Kidney glomerular epithelial cell (primary cell): ENCODE data around the gene TBC1D16.
"Not testable (repeated sequence)": the region's sequence is repeated elsewhere in the genome, so short reads cannot be mapped to it uniquely, and the experiment has no call there.

Source experiments
- DNase-seq: peaks from one replicate; lab custom pipeline; 2025; lab: John Stamatoyannopoulos, UW

The TBC1D16 gene

DNA sequence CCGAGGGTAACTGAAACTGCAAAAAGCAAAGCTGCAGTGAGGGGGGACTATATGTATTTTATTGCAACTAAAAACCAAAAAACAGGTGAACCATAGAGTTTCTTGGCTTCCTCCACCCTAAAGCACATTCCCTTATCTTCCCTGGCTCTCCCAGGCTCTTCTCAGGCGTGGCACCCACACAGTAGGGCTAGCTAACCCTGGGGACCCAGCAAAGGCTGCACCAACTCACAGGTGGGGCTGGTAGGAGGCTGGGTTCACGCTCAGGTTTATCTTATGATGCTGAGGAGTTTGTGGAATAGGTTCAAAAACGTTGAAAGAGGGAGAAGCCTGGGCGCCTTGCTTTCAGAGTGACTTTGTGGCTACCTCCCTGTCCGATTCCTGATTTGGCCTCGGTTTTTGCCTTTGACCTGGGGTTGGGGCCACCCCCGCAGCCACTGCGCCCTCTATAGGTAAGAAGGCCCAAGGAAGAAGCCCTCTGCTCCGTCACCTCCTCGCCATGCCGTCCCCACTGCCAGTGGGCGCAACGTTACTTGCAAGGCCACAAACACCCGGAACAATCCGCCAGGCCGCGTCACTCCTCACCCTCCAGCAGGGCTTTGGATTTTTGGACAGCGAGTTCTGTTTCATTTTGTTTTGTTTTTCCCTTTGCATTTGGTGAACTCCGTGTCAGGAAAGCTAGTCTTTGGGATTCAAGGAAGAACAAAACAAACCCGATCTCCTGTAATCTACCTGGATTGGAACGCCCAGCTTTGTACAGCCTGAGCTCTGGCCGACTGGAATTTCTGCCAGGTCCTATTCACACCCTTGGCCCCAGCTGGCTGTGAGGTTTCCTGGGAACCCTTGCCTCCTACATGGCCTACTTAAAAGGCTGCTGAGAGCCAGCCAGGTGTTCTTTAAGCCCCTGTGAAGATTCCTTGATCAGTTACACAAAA is 60.8 kb downstream of the TBC1D16 start:
- no peak for DNase-seq

DNA sequence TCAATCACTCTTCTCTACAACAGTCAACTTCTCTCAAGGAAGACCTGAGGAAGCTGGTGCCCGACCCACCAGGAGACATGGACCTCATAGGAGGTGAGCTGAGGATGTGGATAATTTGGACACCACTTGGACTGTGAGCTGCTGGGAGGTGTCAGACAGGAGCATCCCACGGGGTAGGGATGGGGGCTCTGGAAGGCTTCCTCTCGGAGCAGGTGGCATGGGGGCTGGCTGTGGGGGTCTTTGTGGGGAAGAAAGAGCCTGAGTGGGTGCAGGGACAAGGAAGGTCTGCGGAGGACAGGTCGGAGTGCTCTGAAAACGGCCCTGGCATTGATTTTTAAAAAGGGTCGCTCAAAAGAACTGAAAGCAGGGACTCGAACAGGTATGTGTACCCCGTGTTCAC is 64.0 kb downstream of the TBC1D16 start:
- no peak for DNase-seq

DNA sequence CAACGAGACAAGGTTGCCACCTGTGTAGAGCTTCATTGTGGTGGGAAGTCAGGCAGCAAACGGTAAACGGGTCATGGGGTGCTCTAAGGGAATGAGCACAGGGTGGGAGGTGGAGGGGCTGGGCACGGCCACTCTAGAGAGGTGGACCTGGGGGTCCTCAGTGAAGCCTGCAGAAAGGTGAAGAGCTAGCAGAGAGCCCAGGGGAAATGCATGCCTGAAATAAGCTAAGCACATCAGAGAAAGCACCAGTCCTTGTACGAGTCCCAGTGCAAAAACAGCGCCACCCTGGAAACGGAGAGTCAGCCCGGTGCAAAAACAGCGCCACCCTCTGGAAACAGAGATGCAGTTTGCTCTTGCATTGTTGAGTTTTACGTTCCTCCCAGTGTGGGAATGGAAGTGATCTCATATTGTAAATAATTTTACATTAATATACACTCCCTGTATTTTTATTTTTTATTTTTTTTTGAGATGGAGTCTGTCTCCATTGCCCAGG is 65.0 kb downstream of the TBC1D16 start:
- no peak for DNase-seq

DNA sequence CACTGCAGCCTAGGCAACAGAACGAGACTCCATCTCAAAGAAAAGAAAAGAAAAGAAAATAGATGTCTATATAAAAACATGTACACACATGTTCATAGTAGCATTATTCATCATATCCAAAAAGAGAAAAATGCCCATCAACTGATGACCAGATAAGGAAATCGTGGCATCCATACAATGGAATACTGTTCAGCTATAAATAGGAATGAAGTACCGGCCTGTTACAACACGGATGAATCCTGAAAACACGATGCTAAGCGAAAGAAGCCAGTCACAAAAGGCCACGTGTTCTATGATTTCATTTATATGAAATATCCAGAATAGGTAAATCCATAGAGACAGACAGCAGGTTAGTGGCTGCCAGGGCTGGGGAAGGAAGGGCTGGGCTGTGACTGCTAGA is 65.8 kb downstream of the TBC1D16 start:
- DNase-seq, result no peak

DNA sequence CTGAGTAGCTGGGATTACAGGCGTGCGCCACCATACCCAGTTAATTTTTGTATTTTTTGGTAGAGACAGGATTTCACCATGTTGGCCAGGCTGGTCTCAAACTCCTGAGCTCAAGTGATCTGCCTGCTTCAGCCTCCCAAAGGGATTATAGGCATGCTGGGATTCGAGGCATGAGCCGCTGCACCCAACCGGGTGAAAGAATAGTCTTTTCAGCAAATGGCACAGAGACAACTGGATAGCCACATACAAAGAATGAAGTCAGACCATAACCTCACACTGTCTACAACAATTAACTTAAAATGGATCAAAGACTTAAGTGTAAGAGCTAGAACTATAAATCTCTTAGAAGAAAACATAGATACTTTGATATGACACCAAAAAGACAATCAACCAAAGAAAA is 67.6 kb downstream of the TBC1D16 start:
- no peak for DNase-seq

DNA sequence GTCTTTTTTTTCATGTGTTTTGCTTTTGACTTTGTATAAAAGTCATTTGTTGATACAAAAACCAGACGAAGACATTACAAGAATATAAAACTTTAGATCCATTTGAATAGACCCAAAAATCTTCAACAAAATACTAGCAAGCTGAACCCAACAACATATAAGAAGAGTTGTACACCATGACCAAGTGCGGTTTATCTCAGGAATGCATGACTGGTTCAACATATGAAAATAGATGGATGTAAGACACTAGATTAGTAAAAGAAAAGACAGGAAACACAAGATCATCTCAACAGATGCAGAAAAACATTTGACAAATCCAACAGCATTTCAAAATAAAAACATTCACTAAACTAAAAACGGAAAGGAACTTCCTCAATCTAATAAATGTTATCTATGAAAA is 69.0 kb downstream of the TBC1D16 start:
- DNase-seq, result no peak

DNA sequence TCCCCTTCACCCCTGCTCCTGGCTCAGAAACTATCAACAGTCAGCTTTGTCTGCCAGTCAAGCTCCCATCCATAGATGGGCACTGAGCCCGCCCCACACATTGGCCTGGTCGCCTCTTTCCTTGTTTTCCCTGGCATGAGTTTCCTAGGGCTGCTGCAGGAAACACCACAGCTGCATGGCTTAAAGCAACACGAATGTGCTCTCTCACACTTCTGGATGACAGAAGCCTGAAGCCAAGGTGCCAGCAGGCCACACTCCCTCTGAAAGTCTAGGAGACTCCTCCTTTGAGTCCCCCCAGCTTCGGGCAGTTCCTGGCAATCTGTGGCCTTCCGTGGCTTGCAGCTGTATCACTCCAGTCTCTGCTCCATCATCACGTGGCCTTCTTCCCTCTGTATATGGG is 69.9 kb downstream of the TBC1D16 start:
- DNase-seq, result no peak

DNA sequence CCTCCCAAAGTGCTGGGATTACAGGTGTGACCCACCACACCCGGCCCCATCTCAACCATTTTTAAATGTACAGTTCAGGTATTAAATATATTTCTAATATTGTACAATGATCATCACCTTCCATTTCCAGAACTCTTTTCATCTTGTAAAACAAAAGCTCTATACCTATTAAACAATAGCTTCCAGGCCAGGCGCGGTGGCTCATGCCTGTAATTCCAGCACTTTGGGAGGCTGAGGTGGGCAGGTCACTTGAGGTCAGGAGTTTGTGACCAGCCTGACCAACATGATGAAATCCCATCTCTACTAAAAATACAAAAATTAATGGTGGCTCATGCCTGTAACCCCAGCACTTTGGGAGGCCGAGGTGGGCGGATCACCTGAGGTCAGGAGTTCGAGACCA is 73.2 kb downstream of the TBC1D16 start:
- not testable (repeated sequence) for DNase-seq

DNA sequence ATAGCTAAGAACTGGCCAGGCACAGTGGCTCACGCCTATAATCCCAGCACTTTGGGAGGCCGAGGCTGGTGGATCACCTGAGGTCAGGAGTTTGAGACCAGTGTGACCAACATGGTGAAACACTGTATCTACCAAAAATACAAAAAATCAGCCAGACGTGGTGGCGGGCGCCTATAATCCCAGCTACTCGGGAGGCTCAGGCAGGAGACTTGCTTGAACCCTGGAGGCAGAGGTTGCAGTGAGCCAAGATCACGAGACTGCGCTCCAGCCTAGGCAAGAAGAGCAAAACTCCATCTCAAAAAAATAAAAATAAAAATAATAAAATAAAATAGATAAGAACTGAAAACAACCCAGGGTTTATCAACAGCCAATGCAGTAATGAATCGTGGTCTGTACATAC is 74.1 kb downstream of the TBC1D16 start:
- not testable (repeated sequence) for DNase-seq

DNA sequence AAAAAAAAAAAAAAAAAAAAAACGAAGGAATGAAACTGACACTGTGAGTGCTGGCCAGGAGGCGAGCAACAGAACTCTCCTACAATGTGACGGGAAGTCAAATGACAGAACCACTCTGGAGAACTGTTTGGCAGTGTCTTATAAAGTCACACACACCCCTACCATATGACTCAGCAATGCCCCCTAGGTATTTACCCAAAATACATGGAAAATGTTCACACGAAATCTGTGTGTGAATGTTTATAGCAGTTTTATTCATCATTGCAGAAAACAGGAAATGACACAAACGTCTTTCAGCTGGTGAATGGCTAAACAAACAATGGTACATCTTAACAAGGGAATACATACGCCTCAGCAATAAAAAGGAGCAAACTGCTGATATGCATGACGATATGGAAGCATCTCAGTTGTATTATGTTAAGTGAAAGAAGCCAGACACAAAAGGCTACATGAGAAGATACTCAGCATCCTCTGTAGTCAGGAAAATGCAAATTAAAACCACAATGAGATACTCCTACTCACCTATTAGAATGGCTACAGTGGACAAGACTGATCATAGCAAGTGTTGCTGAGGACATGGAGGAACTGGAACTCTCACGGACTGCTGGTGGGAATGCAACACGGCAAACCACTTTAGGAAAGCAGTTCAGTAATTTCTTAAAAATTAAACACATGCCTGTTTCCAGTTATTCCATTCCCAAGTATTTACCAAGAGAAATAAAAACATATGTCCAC is 74.7 kb downstream of the TBC1D16 start:
- no peak for DNase-seq

DNA sequence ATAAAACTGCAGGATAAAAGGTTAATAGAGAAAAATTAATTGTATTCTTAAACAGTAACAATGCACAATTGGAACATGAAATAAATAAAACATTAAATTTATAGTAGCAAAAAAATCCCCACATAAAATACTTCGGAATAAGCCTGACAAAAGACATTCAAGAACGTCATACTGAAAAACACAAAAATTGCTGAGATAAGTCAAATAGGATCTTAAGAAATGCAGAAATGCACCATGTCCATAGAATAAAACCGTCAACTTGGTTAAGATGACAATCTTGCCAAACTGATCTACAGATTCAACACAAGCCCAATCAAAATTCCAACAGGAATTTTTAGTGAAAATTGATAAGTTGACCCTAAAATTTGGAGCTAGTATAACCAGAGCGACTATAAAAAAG is 76.6 kb downstream of the TBC1D16 start:
- no peak for DNase-seq

DNA sequence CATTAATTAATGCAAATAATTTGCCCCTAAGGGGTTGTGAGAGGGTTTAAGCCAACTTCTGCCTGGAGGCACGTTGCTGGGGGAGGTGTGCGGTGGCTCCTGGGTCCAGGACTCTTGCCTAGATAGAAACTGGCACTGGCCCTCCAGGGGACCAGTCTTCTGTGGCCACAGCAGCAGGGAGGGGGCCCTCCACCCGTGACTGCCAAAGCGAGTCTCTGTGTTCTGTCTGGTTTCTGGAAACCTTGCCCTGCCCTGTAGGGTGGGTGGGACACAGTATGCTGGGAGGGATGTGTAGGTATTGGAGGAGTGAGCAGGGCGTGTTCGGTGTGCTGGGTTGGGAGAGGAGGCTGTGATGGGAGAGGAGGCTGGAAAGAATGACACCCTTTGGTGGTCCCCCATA is 78.8 kb downstream of the TBC1D16 start:
- no peak for DNase-seq

DNA sequence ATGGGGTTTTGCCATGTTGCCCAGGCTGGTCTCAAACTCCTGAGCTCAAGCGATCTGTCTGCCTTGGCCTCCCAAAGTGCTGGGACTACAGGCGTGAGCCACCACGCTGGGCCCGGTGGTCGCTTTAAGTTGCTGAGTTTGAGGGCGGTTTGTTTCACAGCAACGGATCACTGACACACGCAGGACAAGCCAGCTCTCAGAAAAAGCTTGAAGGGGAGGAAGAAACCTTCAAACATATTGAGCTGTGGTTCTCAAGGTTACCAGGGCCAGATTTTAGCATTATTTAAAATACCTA is 79.3 kb downstream of the TBC1D16 start:
- DNase-seq, result not testable (repeated sequence)

DNA sequence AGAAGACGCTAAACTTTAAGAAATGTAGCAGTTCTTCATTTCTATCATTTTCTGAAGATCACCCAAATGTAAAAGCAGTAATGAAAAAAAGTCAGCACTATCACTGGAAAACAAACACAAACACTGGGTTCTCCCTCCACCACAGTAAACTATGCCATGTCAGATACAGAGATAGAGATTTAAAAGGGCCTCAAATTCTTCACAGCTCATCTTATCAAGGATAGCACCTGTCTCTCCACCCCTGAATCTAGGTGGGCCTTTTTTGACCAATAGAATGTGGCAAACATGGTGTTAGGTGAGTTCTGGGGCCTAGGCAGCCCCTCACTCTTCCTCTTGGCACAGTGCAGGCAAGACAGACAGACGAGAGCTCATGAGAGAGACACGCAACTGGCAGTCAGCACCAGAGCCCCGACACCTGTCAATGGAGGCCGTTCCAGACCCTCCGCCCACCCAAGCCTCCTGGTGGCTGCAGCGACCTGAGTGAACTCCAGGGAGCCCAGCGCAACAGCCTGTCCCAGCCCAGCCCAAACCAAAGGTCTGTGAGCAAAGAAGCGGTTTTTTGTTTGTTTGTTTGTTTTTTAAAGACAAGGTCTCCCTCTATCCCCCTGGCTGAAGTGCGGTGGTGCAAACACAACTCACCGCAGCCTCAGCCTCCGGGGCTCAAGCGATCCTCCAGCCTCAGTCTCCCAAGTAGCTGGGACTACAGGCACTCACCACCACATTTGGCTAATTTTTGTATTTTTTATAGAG is 79.8 kb downstream of the TBC1D16 start:
- DNase-seq, result no peak

DNA sequence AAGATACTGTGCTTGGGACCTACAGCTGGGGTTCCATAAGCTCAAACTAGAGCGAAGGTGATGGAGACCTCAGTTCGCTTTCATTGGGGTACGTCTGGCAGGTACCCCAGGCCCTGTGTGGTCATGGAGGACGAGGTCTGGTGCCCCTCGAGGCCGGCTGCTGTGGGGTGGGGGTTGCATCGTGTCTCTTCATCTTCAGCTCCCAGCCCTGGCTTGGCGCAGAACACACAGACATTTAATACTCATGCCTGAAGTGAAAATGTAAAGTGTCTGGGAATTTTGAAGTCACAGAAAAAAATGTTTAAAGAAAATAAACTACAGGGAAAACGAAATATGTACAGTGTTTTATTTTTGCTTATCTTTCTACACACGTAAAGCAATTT is 80.5 kb downstream of the TBC1D16 start:
- no peak for DNase-seq

DNA sequence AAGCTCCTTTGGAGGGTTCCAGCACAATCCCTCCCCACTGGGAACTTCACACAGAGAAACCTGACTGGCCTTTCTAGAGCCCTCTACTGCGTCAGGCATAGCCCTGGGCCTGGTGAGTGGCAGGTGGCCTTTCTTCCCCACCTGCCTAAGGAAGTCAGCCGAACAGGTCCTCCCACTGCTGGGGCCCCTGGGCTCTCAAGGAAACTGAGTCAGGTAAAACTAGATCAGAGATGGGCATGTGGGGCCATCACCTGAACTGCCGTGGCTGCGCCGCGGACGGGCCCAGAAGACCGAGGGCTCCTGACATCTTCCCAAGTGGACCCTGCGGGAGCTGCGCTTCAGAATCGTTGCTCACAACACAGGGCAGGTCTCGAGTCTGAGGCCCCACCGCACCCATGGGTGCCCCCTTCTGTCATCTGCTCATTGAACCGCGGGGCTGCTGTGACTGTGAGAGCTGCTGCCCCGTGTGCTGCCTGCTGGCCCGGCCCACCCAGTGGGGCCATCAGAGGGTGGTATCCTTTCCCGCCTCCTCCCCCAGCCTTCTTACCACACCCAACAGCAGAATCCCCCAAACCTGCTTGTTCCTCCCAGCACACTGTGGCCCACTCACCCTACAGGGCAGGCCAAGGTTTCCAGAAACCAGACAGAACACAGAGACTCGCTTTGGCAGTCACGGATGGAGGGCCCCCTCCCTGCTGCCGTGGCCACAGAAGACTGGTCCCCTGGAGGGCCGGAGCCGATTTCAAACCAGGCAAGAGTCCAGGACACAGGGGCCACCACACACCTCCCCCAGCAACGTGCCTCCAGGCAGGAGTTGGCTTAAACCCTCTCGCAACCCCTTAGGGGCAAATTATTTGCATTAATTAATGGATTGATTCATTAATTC is 81.1 kb downstream of the TBC1D16 start:
- DNase-seq, result no peak

DNA sequence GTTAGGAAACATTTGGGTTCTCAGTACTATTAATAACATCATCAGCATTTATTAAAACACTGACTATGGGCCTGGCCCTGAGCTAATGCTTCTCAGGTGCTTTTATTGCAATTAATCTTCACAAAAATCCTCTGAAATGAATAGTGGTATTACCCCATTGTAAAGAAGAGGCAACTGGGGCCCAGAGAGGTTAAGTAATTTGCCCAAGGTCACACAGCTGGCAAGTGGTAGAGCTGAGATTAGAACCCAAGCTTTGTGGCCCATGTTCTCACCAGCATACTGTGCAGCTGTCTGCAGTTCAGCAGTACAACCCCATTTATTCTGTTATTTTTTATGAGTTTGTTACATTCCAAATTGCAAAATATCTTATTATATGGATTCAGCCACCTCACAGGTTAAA is 82.3 kb downstream of the TBC1D16 start:
- DNase-seq, result no peak

DNA sequence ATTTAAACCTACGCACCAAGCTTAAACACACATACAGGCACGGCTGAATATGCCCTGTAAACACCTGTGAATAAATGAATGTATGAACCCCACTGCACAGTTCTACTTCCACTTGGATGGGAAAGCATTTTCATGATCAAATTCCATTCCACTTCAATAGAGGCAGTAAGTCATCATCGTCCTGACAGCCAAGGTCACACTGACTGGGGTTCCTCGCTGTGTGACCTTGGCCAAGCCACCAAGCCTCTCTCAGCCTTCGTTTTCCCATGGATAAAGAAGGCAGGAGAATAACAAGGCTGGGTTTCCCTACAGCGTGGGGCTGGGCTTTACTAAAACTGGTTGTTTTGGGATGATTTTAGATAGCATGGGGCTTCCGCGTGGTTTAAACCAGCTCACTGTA is 82.8 kb downstream of the TBC1D16 start:
- no peak for DNase-seq

DNA sequence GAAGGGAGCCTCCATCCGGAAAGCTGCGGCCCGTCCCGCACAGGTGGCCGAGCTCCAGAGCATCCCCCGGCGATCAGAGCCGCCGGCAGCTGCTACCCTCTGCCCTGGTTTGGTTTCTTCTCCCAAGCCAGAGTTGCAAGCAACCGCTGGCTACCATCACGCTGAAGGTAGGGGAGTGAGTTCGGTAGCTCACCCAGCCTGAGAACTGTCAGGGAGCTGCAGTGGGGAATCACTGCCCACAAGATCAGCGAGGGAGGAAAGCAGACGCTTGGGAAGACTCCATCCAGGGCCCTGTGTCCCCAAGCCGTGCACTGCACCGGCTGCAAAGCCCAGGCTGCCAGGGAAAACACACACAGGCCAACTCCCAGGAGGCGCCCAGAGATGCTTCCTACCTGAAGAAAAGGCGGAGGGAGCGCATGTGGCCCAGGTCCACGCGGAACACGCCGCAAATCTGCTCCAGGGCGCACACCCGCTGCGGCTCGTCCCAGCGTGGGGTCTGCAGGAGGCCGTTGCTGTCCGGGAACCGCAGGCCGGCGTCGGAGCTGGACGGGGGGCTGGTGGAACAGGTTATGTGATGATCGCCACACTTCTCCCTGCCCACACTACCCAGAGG is 83.3 kb downstream of the TBC1D16 start:
- DNase-seq, result no peak

DNA sequence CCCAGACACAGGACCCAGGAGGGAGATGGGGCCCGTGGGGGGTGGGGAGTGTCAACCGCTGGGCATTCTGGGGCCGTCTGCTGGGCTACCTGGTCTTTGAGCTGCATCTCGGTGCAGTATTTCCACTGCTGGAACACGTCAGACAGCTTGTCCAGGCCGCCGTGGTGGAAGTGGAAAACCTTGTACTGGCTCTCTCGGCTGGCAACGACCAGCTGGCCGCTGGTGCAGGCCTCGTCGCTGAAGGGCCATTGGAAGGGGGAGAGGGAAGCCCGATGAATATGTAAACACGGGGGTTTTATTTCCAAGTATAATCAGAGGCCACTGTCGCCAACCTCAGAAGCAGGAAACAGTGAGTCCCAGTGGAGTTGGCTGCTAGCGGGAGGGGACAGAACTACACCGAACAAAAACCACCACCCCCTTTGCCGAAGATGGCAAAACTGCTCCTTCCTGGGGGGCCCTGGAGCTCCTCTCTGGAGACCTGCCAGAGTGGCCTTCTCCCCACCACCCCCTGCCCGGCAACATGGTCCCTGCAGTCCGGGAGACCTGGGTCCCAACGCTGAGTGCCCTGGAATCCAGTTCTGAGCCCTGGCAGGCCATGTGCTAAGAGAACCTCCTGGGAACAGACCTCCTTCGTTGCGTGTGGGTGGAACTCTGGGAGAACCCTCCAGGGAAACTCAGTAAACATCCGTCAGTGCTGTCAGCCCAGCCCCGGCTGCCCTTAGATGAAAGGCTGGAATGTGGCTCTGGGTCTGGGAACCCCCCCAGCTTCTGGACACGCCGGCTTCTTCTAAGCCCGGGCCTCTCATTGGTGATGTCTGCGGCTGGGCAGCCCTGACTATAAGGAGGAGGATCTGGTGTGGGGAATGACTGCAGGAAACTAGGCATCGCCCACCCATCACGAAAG is 84.1 kb downstream of the TBC1D16 start:
- peak; percentile 37 for DNase-seq
